LNCaP clone FGC (cell line): ENCODE data around the gene KREMEN1.

Experiments used
- DNase-seq: peaks from one replicate; pipeline ENCODE4 v3.0.0-alpha.2; 2011; ENCODE audit warnings: low read depth
- H3K4me3 ChIP-seq: 2 replicates; pipeline ENCODE4 v1.5.1; 2011; ENCODE audit warnings: mild to moderate bottlenecking, low read depth, low read length, control low read depth
- CTCF ChIP-seq: IDR thresholded peaks from 2 replicates; pipeline ENCODE4 v1.5.1; 2012; ENCODE audit warnings: mild to moderate bottlenecking; ENCODE audit not compliant: control insufficient read depth, insufficient read depth; ENCODE audit errors: extremely low read depth

Gene KREMEN1

GRCh38 chr22:29203488-29204454, 130.9 kb downstream of the KREMEN1 start:
- no peak for TF ChIP-seq CTCF
- H3K4me3 ChIP-seq: no peak overlapping the region
- DNase-seq: no peak

- no peak overlapping the region for H3K4me3 ChIP-seq
- no peak for TF ChIP-seq CTCF
- no peak for DNase-seq
Observed at GRCh38 chr22:29204455-29205183, 131.8 kb downstream of the KREMEN1 start.

- TF ChIP-seq CTCF: no peak
- DNase-seq: no peak
- peak overlapping the region; percentile 44 for H3K4me3 ChIP-seq
Observed at GRCh38 chr22:29205252-29205593, 132.4 kb downstream of the KREMEN1 start.

- TF ChIP-seq CTCF: peak; percentile 59
- no peak for DNase-seq
- peak within 1 kb of the TSS; percentile 44 for H3K4me3 ChIP-seq
Observed at GRCh38 chr22:29205594-29206371, 132.9 kb downstream of the KREMEN1 start, which contains the start of gene EMID1. EMID1 (plus strand) TSS chr22:29205896; CDS start chr22:29206039, 143 bp downstream.

- peak overlapping the region; percentile 41 for H3K4me3 ChIP-seq
- TF ChIP-seq CTCF: no peak
- no peak for DNase-seq
Observed at GRCh38 chr22:29206372-29207242, 133.8 kb downstream of the KREMEN1 start.

- no peak overlapping the region for H3K4me3 ChIP-seq
- no peak for DNase-seq
- TF ChIP-seq CTCF: no peak
Observed at GRCh38 chr22:29207243-29207550, 134.4 kb downstream of the KREMEN1 start.
